Measurements from ENCODE around the gene RHOV. TPM values are rescaled to one million over a fixed set of nuclear protein-coding genes. Genes with fewer than 3 reads are reported as not detected.

RHOV gene
- total RNA-seq, 2 donors from 2014 or later, result 5.9 to 11.7 TPM

- Histone ChIP-seq H3K27ac (no peak overlapping the region), H3K4me3 (no peak overlapping the region), H3K36me3 (peaks cover 0 to 3% of the 10 kb centered on the region in 2 donors), H3K4me1 (replicated peaks) (peaks cover 14% of the 10 kb centered on the region), H3K9me3 (no peaks in the 10 kb centered on the region), H3K27me3 (replicated peaks; ENCODE audit: insufficient read depth) (no peaks in the 10 kb centered on the region)
- intact Hi-C loops (cut with DNase I), result loop anchor here (5.0 kb wide), 1 partner anchor 33 kb away; the partner anchor contains the start of gene VPS18
- peak; percentile 40 for TF ChIP-seq POLR2AphosphoS5 (IDR thresholded peaks at IDR 0.05)
- peak; percentile 59 to 86 (median 73) for TF ChIP-seq CTCF (IDR thresholded peaks at IDR 0.05)
- TF ChIP-seq POLR2A (IDR thresholded peaks at IDR 0.05), result no peak
- DNase-seq (ENCODE audit: low spot score), result peak; percentile 79
- WGBS, result 49% methylated on average over 18 of the region's 18 CpGs
These were observed 14.7 kb downstream of the RHOV start for GRCh38 chr15:40859206-40859851.

GRCh38 chr15:40858706-40859105 is 15.3 kb downstream of the RHOV start:
- H3K9me3 ChIP-seq, result no peaks in the 10 kb centered on the region
- whole genome bisulfite sequencing, result 71% methylated on average over 10 of the region's 10 CpGs
- intact Hi-C loops (cut with DNase I), result loop anchor here (5.0 kb wide), 1 partner anchor 34 kb away; the partner anchor contains the start of gene VPS18
- H3K27me3 ChIP-seq (replicated peaks; ENCODE audit: insufficient read depth), result no peaks in the 10 kb centered on the region
- TF ChIP-seq POLR2AphosphoS5 (IDR thresholded peaks at IDR 0.05), result no peak
- TF ChIP-seq POLR2A (IDR thresholded peaks at IDR 0.05), result no peak
- no peak for TF ChIP-seq CTCF (IDR thresholded peaks at IDR 0.05)
- no peak for DNase-seq (ENCODE audit: low spot score)
- H3K27ac ChIP-seq, result peak overlapping the region in 1 of 2 donors; percentile 88
- peaks cover 0 to 7% of the 10 kb centered on the region in 2 donors for H3K36me3 ChIP-seq
- H3K4me1 ChIP-seq (replicated peaks), result peaks cover 14% of the 10 kb centered on the region
- H3K4me3 ChIP-seq, result no peak overlapping the region

- Histone ChIP-seq H3K4me3 (no peak overlapping the region), H3K27me3 (replicated peaks; ENCODE audit: insufficient read depth) (no peaks in the 10 kb centered on the region), H3K9me3 (no peaks in the 10 kb centered on the region), H3K4me1 (replicated peaks) (peaks cover 14% of the 10 kb centered on the region), H3K36me3 (peaks cover 0 to 7% of the 10 kb centered on the region in 2 donors), H3K27ac (peak overlapping the region; percentile 85 to 88)
- intact Hi-C loops (cut with DNase I), result loop anchor here (5.0 kb wide), 1 partner anchor 35 kb away; the partner anchor contains the start of gene VPS18
- peak; percentile 89 for TF ChIP-seq POLR2AphosphoS5 (IDR thresholded peaks at IDR 0.05)
- TF ChIP-seq POLR2A (IDR thresholded peaks at IDR 0.05), result no peak
- peak; percentile 94 to 99 (median 97) for TF ChIP-seq CTCF (IDR thresholded peaks at IDR 0.05)
- DNase-seq (ENCODE audit: low spot score), result peak; percentile 90
- WGBS, result 13% methylated on average over 15 of the region's 15 CpGs
These were observed 16.3 kb downstream of the RHOV start for GRCh38 chr15:40857601-40858341.

- TF ChIP-seq POLR2A (IDR thresholded peaks at IDR 0.05) (no peak), POLR2AphosphoS5 (IDR thresholded peaks at IDR 0.05) (no peak), CTCF (IDR thresholded peaks at IDR 0.05) (no peak)
- Histone ChIP-seq H3K27me3 (replicated peaks; ENCODE audit: insufficient read depth) (no peaks in the 10 kb centered on the region), H3K36me3 (peaks cover 0 to 7% of the 10 kb centered on the region in 2 donors), H3K27ac (peak overlapping the region; percentile 85 to 88), H3K9me3 (no peaks in the 10 kb centered on the region), H3K4me3 (no peak overlapping the region), H3K4me1 (replicated peaks) (peaks cover 14% of the 10 kb centered on the region)
- no peak for DNase-seq (ENCODE audit: low spot score)
- intact Hi-C loops (cut with DNase I), result loop anchor here (5.0 kb wide), 1 partner anchor 36 kb away; the partner anchor contains the start of gene VPS18
- WGBS, result 56% methylated on average over 7 of the region's 8 CpGs
These were observed 17.3 kb downstream of the RHOV start for GRCh38 chr15:40856746-40857145.

Measured in prostate gland (tissue), 2 donors.